ENCODE data around the gene PCSK9.

DNA sequence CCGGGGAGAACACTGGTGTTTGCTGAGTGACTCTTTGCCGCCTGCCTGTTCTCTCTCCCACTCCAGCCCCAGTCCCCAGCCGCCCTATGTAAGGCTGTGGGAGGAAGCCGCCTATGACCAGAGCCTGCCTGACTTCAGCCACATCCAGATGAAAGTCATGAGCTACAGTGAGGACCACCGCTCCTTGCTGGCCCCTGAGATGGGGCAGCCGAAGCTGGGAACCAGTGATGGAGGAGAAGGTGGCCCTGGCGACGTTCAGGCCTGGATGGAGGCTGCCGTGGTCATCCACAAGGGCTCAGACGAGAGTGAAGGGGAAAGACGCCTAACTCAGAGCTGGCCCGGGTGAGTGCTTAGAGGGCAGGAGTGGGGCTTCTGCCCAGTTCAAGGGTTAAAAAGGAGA lies 32.4 kb upstream of the PCSK9 start:
- TF ChIP-seq, protein P1, sequence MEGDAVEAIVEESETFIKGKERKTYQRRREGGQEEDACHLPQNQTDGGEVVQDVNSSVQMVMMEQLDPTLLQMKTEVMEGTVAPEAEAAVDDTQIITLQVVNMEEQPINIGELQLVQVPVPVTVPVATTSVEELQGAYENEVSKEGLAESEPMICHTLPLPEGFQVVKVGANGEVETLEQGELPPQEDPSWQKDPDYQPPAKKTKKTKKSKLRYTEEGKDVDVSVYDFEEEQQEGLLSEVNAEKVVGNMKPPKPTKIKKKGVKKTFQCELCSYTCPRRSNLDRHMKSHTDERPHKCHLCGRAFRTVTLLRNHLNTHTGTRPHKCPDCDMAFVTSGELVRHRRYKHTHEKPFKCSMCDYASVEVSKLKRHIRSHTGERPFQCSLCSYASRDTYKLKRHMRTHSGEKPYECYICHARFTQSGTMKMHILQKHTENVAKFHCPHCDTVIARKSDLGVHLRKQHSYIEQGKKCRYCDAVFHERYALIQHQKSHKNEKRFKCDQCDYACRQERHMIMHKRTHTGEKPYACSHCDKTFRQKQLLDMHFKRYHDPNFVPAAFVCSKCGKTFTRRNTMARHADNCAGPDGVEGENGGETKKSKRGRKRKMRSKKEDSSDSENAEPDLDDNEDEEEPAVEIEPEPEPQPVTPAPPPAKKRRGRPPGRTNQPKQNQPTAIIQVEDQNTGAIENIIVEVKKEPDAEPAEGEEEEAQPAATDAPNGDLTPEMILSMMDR (IDR thresholded peaks at IDR 0.05), result no peak
- no peak for TF ChIP-seq POLR2A (IDR thresholded peaks at IDR 0.05)
